SHP77 (cell line): Measurements from ENCODE around the gene CCDC15.

Source experiments
- DNase-seq, 2 experiments: peaks; one replicate each; lab custom pipeline; 2025; lab: John Stamatoyannopoulos, UW

CCDC15 gene, protein sequence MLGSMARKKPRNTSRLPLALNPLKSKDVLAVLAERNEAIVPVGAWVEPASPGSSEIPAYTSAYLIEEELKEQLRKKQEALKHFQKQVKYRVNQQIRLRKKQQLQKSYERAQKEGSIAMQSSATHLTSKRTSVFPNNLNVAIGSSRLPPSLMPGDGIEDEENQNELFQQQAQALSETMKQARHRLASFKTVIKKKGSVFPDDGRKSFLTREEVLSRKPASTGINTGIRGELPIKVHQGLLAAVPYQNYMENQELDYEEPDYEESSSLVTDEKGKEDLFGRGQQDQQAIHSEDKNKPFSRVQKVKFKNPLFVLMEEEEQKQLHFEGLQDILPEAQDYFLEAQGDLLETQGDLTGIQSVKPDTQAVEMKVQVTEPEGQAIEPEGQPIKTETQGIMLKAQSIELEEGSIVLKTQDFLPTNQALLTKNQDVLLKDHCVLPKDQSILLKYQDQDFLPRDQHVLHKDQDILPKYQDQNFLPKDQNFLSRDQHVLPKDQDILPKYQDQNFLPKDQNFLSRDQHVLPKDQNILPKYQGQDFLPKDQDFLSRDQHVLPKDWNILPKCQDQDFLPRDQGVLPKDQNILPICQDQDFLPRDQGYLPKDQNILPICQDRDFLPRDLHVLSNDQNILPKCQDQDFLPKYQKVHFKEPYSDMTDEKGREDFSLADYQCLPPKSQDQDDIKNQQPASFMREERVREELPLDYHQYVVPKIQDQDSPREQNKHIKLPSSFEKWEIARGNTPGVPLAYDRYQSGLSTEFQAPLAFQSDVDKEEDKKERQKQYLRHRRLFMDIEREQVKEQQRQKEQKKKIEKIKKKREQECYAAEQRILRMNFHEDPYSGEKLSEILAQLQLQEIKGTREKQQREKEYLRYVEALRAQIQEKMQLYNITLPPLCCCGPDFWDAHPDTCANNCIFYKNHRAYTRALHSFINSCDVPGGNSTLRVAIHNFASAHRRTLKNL

DNA sequence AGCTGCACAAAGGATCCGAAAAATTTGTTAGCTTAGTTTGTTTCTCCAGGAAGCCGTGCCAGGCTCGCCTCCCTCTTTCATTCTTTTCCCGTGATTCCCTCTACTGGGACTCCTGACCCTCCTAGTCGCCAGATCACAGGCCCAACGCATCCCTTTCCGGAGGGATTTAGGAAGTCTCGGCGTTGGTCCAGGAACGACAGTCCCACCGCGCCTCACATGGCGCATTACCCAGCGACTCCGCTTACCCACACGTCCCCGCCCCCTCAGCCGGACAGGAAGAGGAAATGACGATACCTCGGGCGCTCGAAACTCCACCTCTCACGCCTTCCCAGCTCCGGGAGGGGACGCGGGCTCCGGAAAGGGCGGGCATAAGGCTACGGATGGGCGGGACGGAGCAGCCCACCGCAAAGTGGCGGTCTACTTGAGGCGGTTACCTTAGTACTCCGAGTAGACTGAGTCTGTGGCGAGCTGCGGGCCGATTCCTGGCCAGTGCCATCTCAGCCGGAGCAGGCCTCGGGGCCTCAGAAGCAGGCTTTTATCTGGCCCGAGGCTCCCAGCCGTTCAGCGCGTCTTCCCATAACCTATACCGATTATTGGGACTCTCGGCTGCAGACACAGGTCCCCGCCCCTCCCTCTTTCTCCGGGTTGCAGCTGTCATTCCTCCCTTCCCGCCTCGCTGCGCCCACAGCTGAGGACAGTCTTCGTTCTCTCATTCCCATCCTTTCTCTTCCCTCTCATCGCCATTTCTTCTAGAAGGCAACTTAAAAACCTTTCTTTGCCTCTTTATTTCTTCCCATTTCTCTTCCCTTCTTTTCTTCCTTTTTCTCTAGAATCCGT is at the start of gene CCDC15:
Gene CCDC15, plus strand, starts transcription at position 450 of the 837 bp plus-strand sequence. CDS start 531 bp downstream, outside the sequence.
- DNase-seq: peak; percentile 97 to 98

DNA sequence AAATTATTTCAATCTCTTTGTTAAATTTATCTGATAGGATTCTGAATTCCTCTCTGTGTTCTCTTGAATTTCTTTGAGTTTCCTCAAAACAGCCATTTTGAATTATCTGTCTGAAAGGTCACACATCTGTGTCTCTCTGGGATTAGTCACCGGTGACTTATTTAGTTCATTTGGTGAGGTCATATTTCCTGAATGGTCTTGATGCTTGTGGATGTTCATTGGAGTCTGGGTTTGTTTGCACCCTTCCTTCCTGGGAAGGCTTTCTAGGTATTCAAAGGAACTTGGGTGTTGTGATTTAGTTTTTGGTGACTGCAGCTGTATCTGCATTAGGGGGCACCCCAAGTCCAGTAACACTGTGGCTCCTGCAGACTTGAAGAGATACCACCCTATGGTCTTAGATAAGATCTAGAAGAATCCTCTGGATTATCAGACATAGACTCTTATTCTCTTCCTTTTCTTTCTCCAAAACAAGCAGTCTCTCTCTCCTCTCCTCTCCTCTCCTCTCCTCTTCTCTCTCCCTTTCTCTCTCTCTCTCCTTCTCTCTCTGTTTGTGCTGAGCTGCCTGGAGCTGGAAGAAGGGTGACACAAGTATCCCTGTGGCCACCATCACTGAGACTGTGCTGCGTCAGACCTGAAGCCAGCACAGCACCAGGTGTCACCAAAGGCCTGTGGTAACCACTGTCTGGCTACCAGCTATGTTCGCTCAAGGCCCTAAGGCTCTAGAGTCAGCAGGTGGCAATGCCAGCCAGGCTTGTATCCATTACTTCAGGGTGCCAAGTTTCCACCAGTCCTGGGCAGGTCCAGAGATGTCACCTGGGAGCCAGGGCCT is 38.2 kb upstream of the CCDC15 start:
- no peak for DNase-seq

DNA sequence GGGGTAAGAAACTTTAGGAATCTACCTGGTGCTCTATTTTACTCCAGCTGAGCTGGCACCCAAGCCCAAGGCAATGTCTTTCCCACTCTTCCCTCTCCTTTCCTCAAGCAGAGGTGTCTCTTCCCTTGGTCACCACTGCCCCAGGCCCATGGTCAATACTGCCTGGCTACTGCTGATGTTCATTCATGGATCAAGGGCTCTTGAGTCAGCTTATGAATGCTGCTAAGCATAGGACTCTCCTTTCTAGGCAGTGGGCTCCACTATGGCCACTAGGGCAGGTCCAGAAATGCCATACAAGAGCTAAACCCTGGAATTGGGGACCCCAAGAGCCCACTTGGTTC is 37.7 kb upstream of the CCDC15 start:
- DNase-seq: no peak

DNA sequence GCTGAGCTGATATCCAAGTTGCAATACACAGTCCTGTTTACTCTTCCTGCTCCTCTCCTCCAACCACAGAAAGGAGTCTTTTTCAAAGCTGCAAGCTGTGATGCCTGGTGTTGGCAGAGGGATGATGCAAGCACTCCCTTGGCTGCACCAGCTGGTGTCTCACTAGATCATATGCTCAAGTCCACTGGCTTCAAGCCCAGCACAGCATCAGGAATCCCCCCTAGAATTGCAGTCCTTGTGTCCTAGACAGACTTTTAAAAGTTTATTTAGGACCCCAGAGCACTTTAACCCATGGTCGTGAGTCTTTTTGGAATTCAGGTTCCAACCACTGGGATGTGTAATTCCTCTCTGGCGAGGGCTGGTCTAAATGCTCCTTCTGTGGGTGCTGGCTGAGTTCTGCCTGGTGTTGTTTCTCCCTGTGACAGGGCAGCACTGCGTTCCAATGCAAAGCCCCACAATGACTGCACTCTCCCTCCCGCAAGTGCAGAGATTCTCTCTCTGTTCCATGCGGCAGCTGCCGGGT is 36.8 kb upstream of the CCDC15 start:
- no peak for DNase-seq

DNA sequence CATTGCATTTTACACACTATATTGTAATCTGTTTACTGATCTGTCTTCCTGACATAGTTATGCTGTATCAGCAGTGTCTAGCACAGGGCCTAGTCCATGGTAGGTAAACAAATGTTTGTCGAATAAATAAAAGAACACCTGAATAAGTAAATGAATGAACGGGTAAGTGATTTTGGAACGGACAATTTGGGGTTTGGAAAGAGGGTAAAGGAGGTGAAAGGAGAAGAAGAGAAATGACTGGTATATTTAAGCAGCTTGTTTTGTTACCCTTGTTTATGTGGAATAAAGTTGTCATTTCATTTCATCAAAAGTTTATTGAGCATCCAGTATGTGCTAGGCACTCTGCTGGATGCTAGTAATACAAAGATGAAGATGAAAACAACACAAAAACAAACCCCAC is 35.1 kb upstream of the CCDC15 start, which contains the start of gene HEPN1:
Gene HEPN1, plus strand, starts transcription at position 301 of the 400 bp plus-strand sequence.
- no peak for DNase-seq

DNA sequence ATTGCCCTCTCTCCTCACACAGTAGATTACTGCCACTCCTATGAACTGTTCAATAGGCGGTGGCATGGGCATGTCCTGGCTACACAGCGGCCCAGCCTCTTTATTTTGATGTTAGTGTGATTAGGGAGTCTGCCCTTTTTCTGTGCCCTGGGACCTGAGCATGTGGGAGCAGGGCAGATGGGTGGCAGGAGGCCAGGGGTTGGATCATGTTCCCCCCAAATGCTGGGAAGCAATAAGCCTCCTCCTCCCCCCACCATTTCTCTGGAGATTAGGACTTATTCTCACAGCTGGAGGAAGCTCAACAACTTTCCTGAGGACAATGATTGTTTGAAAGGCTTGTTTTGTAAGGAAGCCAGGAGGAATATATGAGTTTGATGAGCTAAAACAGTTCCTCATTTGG is 34.1 kb upstream of the CCDC15 start:
- DNase-seq: no peak

DNA sequence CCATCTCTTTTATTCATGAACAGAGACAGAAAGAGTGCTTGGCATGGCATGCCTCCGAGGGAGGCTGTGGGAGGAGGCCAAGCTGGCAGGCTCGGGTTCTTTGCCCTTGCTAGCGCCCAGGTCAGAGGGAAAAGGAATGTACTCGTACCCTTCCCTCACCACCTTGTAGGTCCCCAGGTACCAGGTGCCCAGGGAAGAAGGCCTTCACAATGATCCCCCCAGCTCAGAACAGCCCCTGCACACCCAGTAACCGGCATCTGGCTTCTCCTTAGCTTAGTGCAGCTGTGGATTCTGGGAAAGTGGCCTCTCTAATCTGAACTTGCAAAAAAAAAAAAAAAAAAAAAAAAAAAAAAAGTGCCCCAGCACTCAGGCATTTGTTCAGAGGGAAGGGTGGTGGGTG is 33.6 kb upstream of the CCDC15 start:
- no peak for DNase-seq

DNA sequence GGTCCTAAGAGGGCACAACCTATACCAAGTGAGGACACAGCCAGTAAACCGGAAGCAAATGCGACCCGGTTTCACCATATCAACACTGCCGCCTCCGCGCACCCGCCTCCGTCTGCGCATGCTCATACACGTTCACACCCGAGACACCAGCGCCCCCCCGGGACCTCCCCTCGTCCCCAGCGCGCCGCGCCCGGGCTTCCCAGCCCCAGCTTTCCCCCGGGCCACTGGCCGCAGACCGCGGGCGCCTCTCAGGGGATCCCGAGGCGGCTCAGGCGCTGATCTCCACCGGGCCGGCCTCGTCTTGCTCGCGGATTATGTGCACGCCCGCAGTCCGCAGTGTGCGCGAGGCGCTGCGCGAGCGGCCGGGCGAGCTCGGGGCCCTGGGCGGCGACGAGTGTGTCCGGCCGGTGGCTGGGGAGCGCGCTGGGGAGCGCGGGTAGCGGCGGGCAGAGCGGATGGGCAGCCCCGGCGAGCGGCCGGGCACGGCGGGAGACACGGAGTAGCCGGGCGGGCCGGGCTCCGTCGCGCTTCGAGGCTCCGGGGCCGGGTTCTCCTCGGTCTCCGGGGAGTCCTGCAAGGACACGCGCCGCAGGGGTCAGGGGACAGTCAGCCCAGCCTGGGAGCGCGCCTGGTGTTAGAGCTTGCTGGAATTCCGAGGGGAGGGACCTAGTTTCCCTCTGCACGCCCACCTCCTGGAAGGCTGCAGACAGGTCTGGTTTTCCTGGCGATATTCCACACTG is 33.0 kb upstream of the CCDC15 start:
- DNase-seq: no peak

DNA sequence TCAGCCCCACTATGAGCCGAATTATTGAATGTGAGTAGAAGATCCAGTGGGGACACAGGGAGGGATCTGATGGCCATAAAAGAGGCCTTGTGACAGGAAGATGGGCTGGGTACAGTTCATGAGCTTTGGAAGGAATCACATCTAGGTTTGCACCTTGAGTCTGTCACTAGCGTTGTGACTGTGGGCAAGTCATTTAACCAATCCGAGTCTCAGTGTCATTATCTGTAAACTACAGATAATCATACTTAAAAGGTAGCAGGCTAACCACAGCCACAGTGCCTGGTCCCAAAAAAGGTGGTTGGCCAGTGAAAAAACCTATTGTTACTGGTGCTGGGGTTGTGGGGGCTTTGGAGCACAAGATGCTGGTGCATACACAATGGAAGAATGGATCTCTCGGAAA is 31.2 kb upstream of the CCDC15 start:
- no peak for DNase-seq

DNA sequence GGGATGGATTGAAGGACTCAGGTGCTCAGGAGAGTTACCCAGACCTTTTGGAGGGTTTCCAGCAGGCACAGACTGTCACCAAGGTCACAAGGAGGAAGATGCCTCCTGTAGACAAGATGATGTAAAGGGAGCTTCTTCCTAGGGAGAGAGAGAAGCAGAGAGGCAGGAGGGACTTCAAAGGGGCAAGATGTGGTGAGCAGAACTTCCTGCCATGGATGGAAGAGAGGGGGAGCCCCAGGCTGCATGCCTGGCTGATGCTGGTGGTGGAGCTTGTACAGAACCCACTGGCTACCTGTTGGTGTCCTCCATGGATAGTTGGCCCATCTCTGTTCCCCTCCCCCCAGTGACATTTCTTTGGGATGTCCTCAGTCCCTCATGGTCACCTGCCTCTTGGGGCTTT is 30.7 kb upstream of the CCDC15 start:
- no peak for DNase-seq

DNA sequence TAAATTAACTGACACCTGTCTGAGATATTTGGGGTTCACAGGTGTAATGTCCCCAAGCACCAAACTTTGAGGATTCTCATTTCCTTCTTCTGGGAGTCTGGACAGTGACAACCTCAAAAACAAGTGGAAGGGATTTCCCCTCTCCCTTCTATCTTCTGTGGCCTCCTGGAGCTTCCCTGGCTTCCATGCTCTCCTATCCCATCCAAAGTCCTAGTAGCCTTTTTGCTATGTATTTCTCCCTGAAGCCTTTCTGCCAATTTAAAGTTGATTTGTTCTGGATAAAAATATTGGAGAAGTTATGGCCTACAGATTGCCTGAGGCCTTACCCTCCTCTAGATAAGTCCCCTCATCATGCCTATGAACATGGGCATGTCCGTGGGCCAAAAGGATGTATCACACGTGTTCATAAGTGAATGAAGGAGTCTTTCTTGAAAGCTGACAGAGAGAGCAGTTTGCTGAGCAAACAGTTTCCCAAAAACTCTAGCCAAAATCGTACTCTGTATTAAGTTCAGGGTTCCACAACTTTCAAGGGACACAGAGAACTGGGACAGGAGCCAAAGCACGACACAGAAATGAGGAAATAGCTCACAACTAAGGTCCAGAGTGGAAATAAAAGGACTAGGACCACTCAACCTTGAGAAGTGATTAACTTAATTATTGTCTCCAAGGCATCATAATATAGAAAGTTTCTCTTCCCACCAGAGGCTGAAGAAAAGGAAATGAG is 24.9 kb upstream of the CCDC15 start:
- no peak for DNase-seq

DNA sequence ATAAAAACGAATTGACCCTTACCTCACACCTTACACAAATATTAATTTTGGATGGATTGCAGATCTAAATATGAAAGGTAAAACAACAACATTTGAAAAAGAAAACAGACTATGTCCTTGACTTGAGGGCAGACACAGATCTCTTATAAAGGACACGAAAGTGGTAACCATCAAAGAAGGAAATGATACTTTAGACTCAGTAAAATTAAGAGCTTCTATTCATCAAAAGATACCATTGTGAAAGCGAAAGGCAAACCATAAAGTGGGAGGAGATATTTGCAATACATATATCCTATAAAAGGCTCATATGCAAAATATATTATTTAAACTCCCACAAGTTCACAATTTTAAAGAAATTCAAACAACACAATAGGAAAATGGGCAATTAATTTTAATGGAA is 23.2 kb upstream of the CCDC15 start:
- DNase-seq: no peak

DNA sequence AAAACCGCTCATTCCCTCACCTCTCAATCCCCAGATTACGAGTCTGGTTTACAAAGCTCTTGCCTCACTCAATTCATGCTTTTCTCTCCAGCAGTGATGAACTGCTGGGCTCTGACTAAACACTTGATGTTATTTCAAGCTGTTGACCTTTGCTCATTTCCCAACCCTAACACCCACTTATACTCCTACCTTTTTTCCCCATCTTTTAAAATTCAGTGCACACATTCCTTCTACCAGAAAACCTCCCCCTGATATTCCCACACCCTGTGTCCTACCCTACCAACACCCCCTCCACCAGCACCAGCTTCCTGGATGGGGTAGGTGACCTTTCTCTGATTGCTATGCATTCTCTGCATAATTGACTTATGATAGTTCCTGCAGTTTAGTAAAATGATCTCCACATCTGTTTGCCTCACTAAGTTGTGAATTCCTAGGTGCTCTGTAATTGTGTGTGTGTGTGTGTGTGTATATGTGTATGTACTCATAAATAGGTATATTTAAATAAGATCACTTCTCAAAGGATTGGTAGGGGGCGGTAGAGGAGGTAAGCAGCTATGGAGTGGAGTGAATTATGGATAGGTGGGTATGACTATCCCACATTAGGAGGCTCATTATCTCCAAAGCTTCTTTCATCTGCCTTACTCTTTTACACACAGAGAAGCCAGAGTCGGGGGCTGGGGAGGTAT is 19.0 kb upstream of the CCDC15 start:
- no peak for DNase-seq

DNA sequence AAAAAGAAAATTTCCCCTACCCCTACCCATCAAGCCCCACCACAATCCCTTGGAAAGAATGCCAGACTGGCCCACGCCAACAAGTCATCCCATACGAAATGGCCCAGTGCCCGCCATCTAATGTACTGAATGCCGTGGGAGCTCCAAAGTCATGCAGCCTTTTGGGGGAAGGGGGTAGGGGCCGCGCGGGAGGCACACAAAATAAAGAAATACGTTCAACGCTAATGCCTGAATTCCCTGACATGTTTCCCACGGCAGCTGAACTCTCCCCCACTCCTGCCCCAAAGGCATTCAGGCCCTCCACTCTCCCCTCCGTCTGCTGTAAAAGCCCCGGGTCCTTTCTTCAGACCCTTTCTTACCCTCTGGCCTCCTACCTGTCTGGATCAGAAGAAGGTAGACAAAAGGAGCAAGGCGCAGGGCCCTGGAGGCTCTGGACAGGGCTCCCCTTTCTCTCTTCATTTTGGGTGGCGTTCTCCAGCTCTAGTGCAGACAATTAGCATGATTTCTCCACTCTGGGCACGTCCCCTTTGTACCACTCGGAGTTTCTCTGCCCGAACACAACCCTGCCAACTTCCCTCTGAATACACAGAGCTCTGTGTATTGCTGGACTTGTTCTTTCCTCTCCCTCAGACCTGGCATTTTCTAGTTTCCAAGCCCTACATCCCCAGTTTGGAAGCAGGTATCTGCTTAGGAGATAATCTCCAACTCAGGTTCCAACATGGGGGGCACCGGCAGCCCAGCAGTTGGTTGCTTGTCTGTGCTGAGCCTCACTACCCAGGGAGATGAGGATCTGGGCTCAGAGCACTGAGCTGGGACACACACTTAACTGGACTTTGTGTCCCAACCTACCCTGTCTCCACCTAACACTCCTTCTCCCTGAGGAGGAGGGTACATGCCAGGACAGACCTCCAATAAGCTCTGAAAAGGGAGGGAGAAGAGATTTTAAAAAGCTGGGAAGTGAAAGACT is 18.2 kb upstream of the CCDC15 start, which contains the start of gene HEPACAM:
Gene HEPACAM, minus strand, starts transcription at position 500 of the 967 bp plus-strand sequence. Its CDS starts 41 bp downstream, at position 459.
- no peak for DNase-seq

DNA sequence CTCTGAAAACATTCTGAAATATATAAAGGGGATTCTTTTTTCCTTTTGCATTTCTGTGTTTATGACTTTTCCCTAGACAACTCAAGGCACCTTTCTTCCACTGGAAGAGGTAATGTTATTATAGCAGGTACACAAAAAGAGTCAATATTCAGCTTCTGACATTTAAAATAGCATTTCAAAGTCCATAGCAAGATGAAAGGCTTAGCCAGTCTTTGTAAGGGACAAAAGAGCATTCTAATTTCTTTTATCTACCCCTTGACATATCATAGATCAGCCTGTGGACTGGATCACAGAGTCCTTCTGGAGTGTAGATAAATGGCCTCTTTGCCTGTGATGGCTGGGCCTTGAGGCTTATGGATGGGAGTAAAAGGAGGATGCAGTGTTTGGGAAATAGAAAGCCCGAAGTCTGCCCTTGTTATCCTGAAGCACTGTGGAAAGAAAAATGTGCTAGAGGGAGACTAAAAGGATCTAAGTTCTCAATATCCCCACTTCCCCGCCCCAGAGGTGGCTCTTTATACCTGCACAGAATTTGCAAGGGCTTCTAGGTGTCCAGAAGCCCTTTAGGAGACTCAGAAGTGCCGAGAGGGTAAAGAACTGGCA is 16.6 kb upstream of the CCDC15 start:
- no peak for DNase-seq

DNA sequence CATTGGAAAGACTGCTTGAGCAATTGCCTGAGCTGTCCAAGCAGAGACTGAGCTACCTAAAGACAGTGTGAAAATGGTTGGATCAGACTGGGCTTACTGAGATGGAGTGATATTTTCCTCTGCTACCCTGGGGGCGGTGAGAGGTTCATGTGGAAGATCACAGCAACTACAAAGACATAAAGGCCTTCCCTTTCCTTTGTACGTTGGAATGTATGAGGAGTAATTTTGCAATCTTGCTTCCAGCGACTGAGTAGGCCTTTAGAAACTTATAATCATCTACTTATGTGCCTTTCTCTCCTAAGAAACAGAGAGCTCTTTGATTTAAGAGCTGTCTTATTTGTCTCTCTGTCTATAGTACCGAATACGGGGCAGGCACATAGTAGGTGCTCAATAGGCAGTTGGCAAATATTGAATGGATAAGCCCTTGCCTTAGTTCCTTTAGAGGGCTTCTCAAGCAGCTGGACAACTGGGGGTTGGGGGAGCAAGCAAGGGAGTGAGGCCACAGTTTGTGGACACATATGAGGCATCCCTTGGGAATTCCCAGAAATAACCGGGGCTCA is 15.7 kb upstream of the CCDC15 start:
- DNase-seq: no peak

DNA sequence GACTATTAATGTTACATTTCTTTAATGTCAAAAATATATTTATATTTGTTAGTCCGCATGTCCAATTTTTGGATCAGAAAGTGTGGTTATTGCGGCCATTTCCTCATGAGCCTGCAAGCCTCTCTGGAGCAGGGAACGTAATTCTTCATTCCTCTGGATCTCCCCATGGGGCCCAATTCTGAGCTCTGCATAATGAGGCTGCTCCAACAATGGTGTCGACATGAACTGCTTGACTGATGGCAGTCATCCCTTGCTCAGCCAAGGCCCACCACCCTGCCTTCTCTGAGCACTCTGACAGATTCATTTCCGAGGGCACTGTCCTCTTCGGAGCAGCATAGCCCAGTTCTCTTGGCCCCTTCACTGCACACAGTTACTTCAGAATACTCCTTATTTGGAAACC is 15.0 kb upstream of the CCDC15 start:
- DNase-seq: no peak
